Liver (tissue), 9 donors: ENCODE results near the gene ADAMTS14. TPM values are rescaled to one million over a fixed set of nuclear protein-coding genes. Genes with fewer than 3 reads are reported as not detected.

Source experiments
- DNase-seq: peaks from one replicate; pipeline ENCODE4 v3.0.0-alpha.2; 2017; ENCODE audit warnings: low spot score
- H3K27ac ChIP-seq, 2 donors: one replicate each; pipeline ENCODE4 v1.7.0; 2013; ENCODE audit warnings: inconsistent platforms in 2 of 2, low read length in 2 of 2, control low read depth in 1 of 2, low read depth in 1 of 2, mild to moderate bottlenecking in 1 of 2
- H3K27me3 ChIP-seq, 4 donors: one replicate each; pipeline versions ENCODE4 v1.6.1 to v1.7.0; 2013; ENCODE audit warnings: low read length in 3 of 4, inconsistent platforms in 1 of 4, mild to moderate bottlenecking in 1 of 4, moderate library complexity in 1 of 4; ENCODE audit not compliant: control insufficient read depth in 4 of 4, insufficient read depth in 4 of 4
- H3K36me3 ChIP-seq, 4 donors: one replicate each; pipeline versions ENCODE4 v1.6.1 to v1.7.0; 2013; ENCODE audit warnings: low read length in 3 of 4, mild to moderate bottlenecking in 3 of 4, low read depth in 1 of 4, moderate library complexity in 1 of 4; ENCODE audit not compliant: control insufficient read depth in 4 of 4, insufficient read depth in 3 of 4
- H3K4me1 ChIP-seq, 4 donors: one replicate each; pipeline versions ENCODE4 v1.6.1 to v1.7.0; 2013; ENCODE audit warnings: low read length in 3 of 4, mild to moderate bottlenecking in 3 of 4, moderate library complexity in 1 of 4; ENCODE audit not compliant: control insufficient read depth in 4 of 4, insufficient read depth in 4 of 4
- H3K4me3 ChIP-seq, 3 donors: one replicate each; pipeline versions ENCODE4 v1.6.1 to v1.7.0; 2013; ENCODE audit warnings: low read length in 3 of 3, control low read depth in 1 of 3, low read depth in 1 of 3, mild to moderate bottlenecking in 1 of 3
- H3K9ac ChIP-seq, 2 donors: one replicate each; pipeline ENCODE4 v1.7.0; 2013; ENCODE audit warnings: low read length in 2 of 2, mild to moderate bottlenecking in 2 of 2, moderate library complexity in 2 of 2, control low read depth in 1 of 2, low read depth in 1 of 2
- H3K9me3 ChIP-seq, 4 donors: one replicate each; pipeline versions ENCODE4 v1.6.1 to v1.7.0; 2013; ENCODE audit warnings: low read length in 3 of 4; ENCODE audit not compliant: control insufficient read depth in 4 of 4
- FOXA1 ChIP-seq: IDR thresholded peaks from 2 replicates; pipeline ENCODE4 v1.6.1; 2016; ENCODE audit warnings: antibody characterized with exemption
- FOXA2 ChIP-seq: IDR thresholded peaks from 2 replicates; pipeline ENCODE4 v1.6.1; 2016; ENCODE audit warnings: antibody characterized with exemption
- GABPA ChIP-seq, 2 donors: IDR thresholded peaks in 1 of 2; conservative IDR thresholded peaks in 1 of 2; 2 replicates each; pipeline ENCODE4 v1.6.1; 2016; ENCODE audit warnings: antibody characterized with exemption in 2 of 2, mild to moderate bottlenecking in 1 of 2, moderate library complexity in 1 of 2
- HNF4A ChIP-seq, 2 donors: conservative IDR thresholded peaks; 2 replicates each; pipeline ENCODE4 v1.6.1; 2016; ENCODE audit warnings: antibody characterized with exemption in 2 of 2, mild to moderate bottlenecking in 2 of 2
- HNF4G ChIP-seq: IDR thresholded peaks from 2 replicates; pipeline ENCODE4 v1.6.1; 2016; ENCODE audit warnings: antibody characterized with exemption
- MAX ChIP-seq: IDR thresholded peaks from 2 replicates; pipeline ENCODE4 v1.6.1; 2016; ENCODE audit warnings: antibody characterized with exemption
- NR2F2 ChIP-seq: IDR thresholded peaks from 2 replicates; pipeline ENCODE4 v1.6.1; 2016; ENCODE audit warnings: antibody characterized with exemption
- RAD21 ChIP-seq, 2 donors: IDR thresholded peaks; 2 replicates each; pipeline ENCODE4 v1.6.1; 2016; ENCODE audit warnings: antibody characterized with exemption in 2 of 2, mild to moderate bottlenecking in 2 of 2
- REST ChIP-seq: IDR thresholded peaks from 2 replicates; pipeline ENCODE4 v1.6.1; 2016; ENCODE audit warnings: antibody characterized with exemption, mild to moderate bottlenecking
- RXRA ChIP-seq, 2 donors: IDR thresholded peaks; 2 replicates each; pipeline ENCODE4 v1.6.1; 2017 to 2018; ENCODE audit warnings: antibody characterized with exemption in 2 of 2, mild to moderate bottlenecking in 1 of 2
- TAF1 ChIP-seq: conservative IDR thresholded peaks from 2 replicates; pipeline ENCODE4 v1.6.1; 2016; ENCODE audit warnings: antibody characterized with exemption, mild to moderate bottlenecking
- YY1 ChIP-seq: IDR thresholded peaks from 2 replicates; pipeline ENCODE4 v1.6.1; 2016; ENCODE audit warnings: antibody characterized with exemption, mild to moderate bottlenecking
- ZBTB33 ChIP-seq: IDR thresholded peaks from 2 replicates; pipeline ENCODE4 v1.6.1; 2016; ENCODE audit warnings: antibody characterized with exemption
- WGBS: extraction: QIAGEN DNeasy Blood & Tissue Kit; methylation state at CpG from one replicate; pipeline ENCODE4 v1.1.7; 2013; 5-methylcytosine and 5-hydroxymethylcytosine counted together
- polyA plus RNA-seq, 2 donors: library from polyadenylated mRNA; stranded (reverse) in 1 of 2; unstranded in 1 of 2; fragments of 200-250 nt in 1 of 2; fragments of >200 nt in 1 of 2; fragmentation: Nextera tagmentation in 1 of 2; extraction: Ambion mirVana in 1 of 2; gene quantifications; one replicate each; pipeline versions ENCODE4 v1.2.1 to v1.2.3, GENCODE V29; 2013 to 2015
- total RNA-seq, 2 donors: library from RNA; depleted of rRNA; stranded (reverse); fragments of >200 nt; gene quantifications; one replicate each; pipeline ENCODE4 v1.2.3, GENCODE V29; 2014
- donor health status: healthy.
- donor health status: healthy.
- donor health status: healthy.
- donor health status: healthy.
- donor health status: healthy.

Gene ADAMTS14
- total and polyA plus RNA-seq, 4 donors: 0.09 to 0.33 (median 0.13) TPM

GRCh38 chr10:70776455-70777005 is 104.2 kb downstream of the ADAMTS14 start (continued):
- TF ChIP-seq REST (no peak), FOXA2 (no peak), RAD21 (IDR thresholded peaks at IDR 0.05) (no peak), HNF4G (no peak), HNF4A (conservative IDR thresholded peaks at IDR 0.05) (no peak), GABPA (IDR thresholded peaks at IDR 0.05 in 1 of 2, conservative IDR thresholded peaks at IDR 0.05 in 1 of 2) (no peak)

- no peak for TF ChIP-seq RXRA (IDR thresholded peaks at IDR 0.05)
- no peak for TF ChIP-seq TAF1
- TF ChIP-seq YY1: no peak
- no peak for TF ChIP-seq FOXA1
- no peak for TF ChIP-seq NR2F2
- no peak for TF ChIP-seq RAD21 (IDR thresholded peaks at IDR 0.05)
- H3K36me3 ChIP-seq: no peaks in the 10 kb centered on the region
- H3K27me3 ChIP-seq: no peaks in the 10 kb centered on the region
- 90% methylated on average over 18 of the region's 18 CpGs for WGBS
- no peak overlapping the region for H3K4me3 ChIP-seq
- no peak overlapping the region for H3K9ac ChIP-seq
- H3K27ac ChIP-seq: no peak overlapping the region
- H3K4me1 ChIP-seq: no peaks in the 10 kb centered on the region
- H3K9me3 ChIP-seq: no peaks in the 10 kb centered on the region
- DNase-seq: peak; percentile 30
Observed at GRCh38 chr10:70777063-70777875, 105.0 kb downstream of the ADAMTS14 start.

- peak; percentile 32 for DNase-seq
- no peaks in the 10 kb centered on the region for H3K9me3 ChIP-seq
- H3K27ac ChIP-seq: no peak overlapping the region
- no peak overlapping the region for H3K9ac ChIP-seq
- H3K4me1 ChIP-seq: no peaks in the 10 kb centered on the region
- no peaks in the 10 kb centered on the region for H3K27me3 ChIP-seq
- TF ChIP-seq MAX (no peak), ZBTB33 (no peak), RAD21 (IDR thresholded peaks at IDR 0.05) (no peak), TAF1 (no peak), FOXA2 (no peak), NR2F2 (no peak), GABPA (IDR thresholded peaks at IDR 0.05 in 1 of 2, conservative IDR thresholded peaks at IDR 0.05 in 1 of 2) (no peak)
- 77% methylated on average over 9 of the region's 9 CpGs for whole genome bisulfite sequencing
- no peak overlapping the region for H3K4me3 ChIP-seq
- no peaks in the 10 kb centered on the region for H3K36me3 ChIP-seq
Observed at GRCh38 chr10:70778267-70778924, 106.1 kb downstream of the ADAMTS14 start.
